ENCODE data around the gene CNTN1. TPM values are rescaled to one million over a fixed set of nuclear protein-coding genes. Genes with fewer than 3 reads are reported as not detected.

The CNTN1 gene
- total and polyA plus RNA-seq, 10 of the 15 experiments (the other 5 are each of a cell fraction or from before 2014, with no cell fraction given), result 0.06 to 0.14 TPM; not detected in 8

DNA sequence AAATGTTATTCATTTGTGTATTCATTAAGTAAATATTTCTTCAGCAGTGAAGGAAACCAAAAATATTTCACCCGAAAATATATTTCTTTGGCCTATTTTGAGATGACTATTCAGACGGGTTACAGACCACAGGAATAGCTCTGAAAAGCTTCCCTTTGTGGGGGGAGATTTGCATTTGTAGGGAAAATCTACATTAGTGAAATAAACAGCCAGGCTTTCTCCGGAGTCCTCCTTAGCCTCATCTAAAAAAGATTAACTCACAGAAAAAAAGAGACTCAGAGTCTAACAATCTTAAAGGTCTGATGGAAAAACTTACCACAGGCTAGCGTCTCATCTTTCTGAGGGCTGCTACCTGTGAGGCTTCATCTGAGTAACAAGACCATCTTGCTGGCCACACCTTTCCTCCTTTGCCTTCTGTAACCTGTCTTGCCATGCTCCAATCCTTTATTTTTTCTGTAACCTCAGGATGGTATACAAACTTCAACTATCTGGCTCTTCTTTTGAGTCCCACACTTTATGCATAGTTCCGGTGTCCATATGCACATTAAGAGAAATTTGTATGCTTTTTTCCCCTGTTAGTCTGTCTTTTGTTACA lies 100.7 kb downstream of the CNTN1 start:
- Histone ChIP-seq H3K9me3 (replicated peaks; ENCODE audit: control insufficient read depth, insufficient read depth, low read length) (no peaks in the 10 kb centered on the region), H3K36me3 (ENCODE audit: control insufficient read depth in 2 of 2, insufficient read depth in 2 of 2, low read length in 1 of 2) (no peaks in the 10 kb centered on the region), H3K4me2 (ENCODE audit: control insufficient read depth, insufficient read depth) (no peak overlapping the region), H4K20me1 (ENCODE audit: control insufficient read depth, insufficient read depth) (no peaks in the 10 kb centered on the region), H3K27ac (ENCODE audit: control insufficient read depth, insufficient read depth) (no peak overlapping the region), H3K79me2 (ENCODE audit: control insufficient read depth, insufficient read depth, low read length) (no peaks in the 10 kb centered on the region), H3K27me3 (replicated peaks in 1 of 2; ENCODE audit: control insufficient read depth in 2 of 2, insufficient read depth in 2 of 2, low read length in 1 of 2) (no peaks in the 10 kb centered on the region), H3K4me3 (no peak overlapping the region), H2AFZ (ENCODE audit: control insufficient read depth, low read depth, low read length) (no peak overlapping the region), H3K4me1 (ENCODE audit: control insufficient read depth, insufficient read depth, low read length) (no peaks in the 10 kb centered on the region), H3K9ac (ENCODE audit: control insufficient read depth, insufficient read depth, low read length) (no peak overlapping the region)
- TF ChIP-seq, protein P1, sequence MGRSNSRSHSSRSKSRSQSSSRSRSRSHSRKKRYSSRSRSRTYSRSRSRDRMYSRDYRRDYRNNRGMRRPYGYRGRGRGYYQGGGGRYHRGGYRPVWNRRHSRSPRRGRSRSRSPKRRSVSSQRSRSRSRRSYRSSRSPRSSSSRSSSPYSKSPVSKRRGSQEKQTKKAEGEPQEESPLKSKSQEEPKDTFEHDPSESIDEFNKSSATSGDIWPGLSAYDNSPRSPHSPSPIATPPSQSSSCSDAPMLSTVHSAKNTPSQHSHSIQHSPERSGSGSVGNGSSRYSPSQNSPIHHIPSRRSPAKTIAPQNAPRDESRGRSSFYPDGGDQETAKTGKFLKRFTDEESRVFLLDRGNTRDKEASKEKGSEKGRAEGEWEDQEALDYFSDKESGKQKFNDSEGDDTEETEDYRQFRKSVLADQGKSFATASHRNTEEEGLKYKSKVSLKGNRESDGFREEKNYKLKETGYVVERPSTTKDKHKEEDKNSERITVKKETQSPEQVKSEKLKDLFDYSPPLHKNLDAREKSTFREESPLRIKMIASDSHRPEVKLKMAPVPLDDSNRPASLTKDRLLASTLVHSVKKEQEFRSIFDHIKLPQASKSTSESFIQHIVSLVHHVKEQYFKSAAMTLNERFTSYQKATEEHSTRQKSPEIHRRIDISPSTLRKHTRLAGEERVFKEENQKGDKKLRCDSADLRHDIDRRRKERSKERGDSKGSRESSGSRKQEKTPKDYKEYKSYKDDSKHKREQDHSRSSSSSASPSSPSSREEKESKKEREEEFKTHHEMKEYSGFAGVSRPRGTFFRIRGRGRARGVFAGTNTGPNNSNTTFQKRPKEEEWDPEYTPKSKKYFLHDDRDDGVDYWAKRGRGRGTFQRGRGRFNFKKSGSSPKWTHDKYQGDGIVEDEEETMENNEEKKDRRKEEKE (IDR thresholded peaks at IDR 0.05), result no peak
- no peak for TF ChIP-seq SUPT20H (IDR thresholded peaks at IDR 0.05; ENCODE audit: borderline replicate concordance, control insufficient read depth, low read depth, low read length)
- TF ChIP-seq, protein P2, sequence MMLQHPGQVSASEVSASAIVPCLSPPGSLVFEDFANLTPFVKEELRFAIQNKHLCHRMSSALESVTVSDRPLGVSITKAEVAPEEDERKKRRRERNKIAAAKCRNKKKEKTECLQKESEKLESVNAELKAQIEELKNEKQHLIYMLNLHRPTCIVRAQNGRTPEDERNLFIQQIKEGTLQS (IDR thresholded peaks at IDR 0.05; ENCODE audit: borderline replicate concordance, extremely low read depth, low read depth, low read length), result no peak
- no peak for TF ChIP-seq BMI1 (IDR thresholded peaks at IDR 0.05; ENCODE audit: borderline replicate concordance)
- TF ChIP-seq RAD21 (IDR thresholded peaks at IDR 0.05; ENCODE audit: insufficient read depth, low read depth, low read length), result no peak
- TF ChIP-seq NFYB (IDR thresholded peaks at IDR 0.05; ENCODE audit: insufficient read depth, low read depth, low read length), result no peak
- TF ChIP-seq, protein P3, sequence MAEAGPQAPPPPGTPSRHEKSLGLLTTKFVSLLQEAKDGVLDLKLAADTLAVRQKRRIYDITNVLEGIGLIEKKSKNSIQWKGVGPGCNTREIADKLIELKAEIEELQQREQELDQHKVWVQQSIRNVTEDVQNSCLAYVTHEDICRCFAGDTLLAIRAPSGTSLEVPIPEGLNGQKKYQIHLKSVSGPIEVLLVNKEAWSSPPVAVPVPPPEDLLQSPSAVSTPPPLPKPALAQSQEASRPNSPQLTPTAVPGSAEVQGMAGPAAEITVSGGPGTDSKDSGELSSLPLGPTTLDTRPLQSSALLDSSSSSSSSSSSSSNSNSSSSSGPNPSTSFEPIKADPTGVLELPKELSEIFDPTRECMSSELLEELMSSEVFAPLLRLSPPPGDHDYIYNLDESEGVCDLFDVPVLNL (IDR thresholded peaks at IDR 0.05; ENCODE audit: low read depth, low read length), result no peak
- TF ChIP-seq TARDBP (IDR thresholded peaks at IDR 0.05; ENCODE audit: borderline replicate concordance), result no peak
- no peak for TF ChIP-seq NR2F1 (conservative IDR thresholded peaks at IDR 0.05)
- TF ChIP-seq SMAD1 (IDR thresholded peaks at IDR 0.05; ENCODE audit: low read depth, partially characterized antibody), result no peak
- TF ChIP-seq, protein P4, sequence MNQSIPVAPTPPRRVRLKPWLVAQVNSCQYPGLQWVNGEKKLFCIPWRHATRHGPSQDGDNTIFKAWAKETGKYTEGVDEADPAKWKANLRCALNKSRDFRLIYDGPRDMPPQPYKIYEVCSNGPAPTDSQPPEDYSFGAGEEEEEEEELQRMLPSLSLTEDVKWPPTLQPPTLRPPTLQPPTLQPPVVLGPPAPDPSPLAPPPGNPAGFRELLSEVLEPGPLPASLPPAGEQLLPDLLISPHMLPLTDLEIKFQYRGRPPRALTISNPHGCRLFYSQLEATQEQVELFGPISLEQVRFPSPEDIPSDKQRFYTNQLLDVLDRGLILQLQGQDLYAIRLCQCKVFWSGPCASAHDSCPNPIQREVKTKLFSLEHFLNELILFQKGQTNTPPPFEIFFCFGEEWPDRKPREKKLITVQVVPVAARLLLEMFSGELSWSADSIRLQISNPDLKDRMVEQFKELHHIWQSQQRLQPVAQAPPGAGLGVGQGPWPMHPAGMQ (IDR thresholded peaks at IDR 0.05; ENCODE audit: borderline replicate concordance), result no peak
- TF ChIP-seq NFYA (IDR thresholded peaks at IDR 0.05; ENCODE audit: borderline replicate concordance, low read depth, low read length), result no peak
- no peak for TF ChIP-seq FOXK2 (IDR thresholded peaks at IDR 0.05)
- TF ChIP-seq IKZF1 (conservative IDR thresholded peaks at IDR 0.05), result no peak
- no peak for TF ChIP-seq PAX8 (IDR thresholded peaks at IDR 0.05)
- ChIA-PET CTCF (no interaction called here), RAD21 (ENCODE audit: unreplicated experiment) (no interaction called here), POLR2A (no interaction called here), SMC1A (ENCODE audit: uncharacterized antibody, unreplicated experiment) (no interaction called here)
- no TSS peak for BruUV-seq (replicated peaks)
- intact Hi-C loops (cut with micrococcal nuclease; ENCODE audit: unreplicated experiment), result no loop called here
- DNase-seq (ENCODE audit: low read depth, low spot score), result no peak
- no peak for FAIRE-seq
- WGBS (ENCODE audit: insufficient coverage, insufficient replicate concordance, low lambda C conversion rate, missing lambda C conversion rate), result 14% methylated on average over 5 of the region's 5 CpGs
- no peak for ATAC-seq
- in situ Hi-C loops (cut with MboI), result no loop called here
